Large intestine (tissue), 3 donors: ENCODE measurements around the gene ZDHHC14. TPM values are rescaled to one million over a fixed set of nuclear protein-coding genes. Genes with fewer than 3 reads are reported as not detected.
A peak's percentile ranks its signal among the peaks of the same experiment; 100 is the strongest.

Experiments used
- DNase-seq, 2 donors: peaks; one replicate each; pipeline versions ENCODE4 v3.0.0 to v3.0.0-alpha.2; 2013
- H3K27ac ChIP-seq: one replicate; pipeline ENCODE4 v1.5.1; 2013; ENCODE audit warnings: low read length
- H3K27me3 ChIP-seq: 2 replicates; pipeline ENCODE4 v1.6.1; 2013; ENCODE audit warnings: low read length; ENCODE audit not compliant: control insufficient read depth, insufficient read depth
- H3K36me3 ChIP-seq: 2 replicates; pipeline ENCODE4 v1.6.1; 2013; ENCODE audit warnings: low read length; ENCODE audit not compliant: control insufficient read depth, insufficient read depth
- H3K4me1 ChIP-seq: one replicate; pipeline ENCODE4 v1.6.1; 2013; ENCODE audit warnings: low read length; ENCODE audit not compliant: control insufficient read depth, insufficient read depth
- H3K4me3 ChIP-seq: one replicate; pipeline ENCODE4 v1.5.1; 2013; ENCODE audit warnings: low read length
- H3K9me3 ChIP-seq: one replicate; pipeline ENCODE4 v1.6.1; 2013; ENCODE audit warnings: mild to moderate bottlenecking, low read depth, low read length, moderate library complexity; ENCODE audit not compliant: control insufficient read depth
- WGBS: methylation state at CpG from one replicate; pipeline ENCODE4 v1.1.5; 2013; ENCODE audit warnings: low lambda C conversion rate; ENCODE audit not compliant: insufficient coverage; 5-methylcytosine and 5-hydroxymethylcytosine counted together
- polyA plus RNA-seq: library from polyadenylated mRNA; unstranded; fragments of 120-200 nt; gene quantifications from one replicate; pipeline ENCODE4 v1.2.1, GENCODE V29; 2013

Gene ZDHHC14
- polyA plus RNA-seq, 1 donor, result 26.5 TPM

DNA sequence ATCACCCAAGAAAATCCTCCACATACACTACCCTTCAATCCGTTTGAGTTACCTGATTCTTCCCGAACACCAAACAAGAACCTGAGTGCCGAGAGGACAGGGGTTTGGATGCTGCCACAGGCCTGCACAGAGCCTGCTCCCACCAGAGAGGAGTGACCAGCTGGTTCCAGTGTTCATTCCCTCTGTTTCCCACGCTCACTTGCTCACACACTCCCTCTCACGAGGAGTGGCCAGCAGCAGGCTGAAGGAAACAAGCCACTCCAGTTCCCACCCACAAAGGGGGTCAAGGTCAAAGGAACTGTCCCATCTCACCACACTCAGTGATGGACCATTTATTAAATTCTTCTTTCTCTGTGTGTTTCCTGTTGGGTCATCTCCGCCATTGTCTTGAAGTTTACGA is 344.8 kb downstream of the ZDHHC14 start:
- DNase-seq, result no peak
- peaks cover 4% of the 10 kb centered on the region for H3K9me3 ChIP-seq
- no peak overlapping the region for H3K4me3 ChIP-seq
- 100% methylated on average over 1 of the region's 7 CpGs for WGBS
- no peak overlapping the region for H3K27ac ChIP-seq
- H3K4me1 ChIP-seq, result peaks cover 9% of the 10 kb centered on the region
- no peaks in the 10 kb centered on the region for H3K36me3 ChIP-seq
- H3K27me3 ChIP-seq, result no peaks in the 10 kb centered on the region

DNA sequence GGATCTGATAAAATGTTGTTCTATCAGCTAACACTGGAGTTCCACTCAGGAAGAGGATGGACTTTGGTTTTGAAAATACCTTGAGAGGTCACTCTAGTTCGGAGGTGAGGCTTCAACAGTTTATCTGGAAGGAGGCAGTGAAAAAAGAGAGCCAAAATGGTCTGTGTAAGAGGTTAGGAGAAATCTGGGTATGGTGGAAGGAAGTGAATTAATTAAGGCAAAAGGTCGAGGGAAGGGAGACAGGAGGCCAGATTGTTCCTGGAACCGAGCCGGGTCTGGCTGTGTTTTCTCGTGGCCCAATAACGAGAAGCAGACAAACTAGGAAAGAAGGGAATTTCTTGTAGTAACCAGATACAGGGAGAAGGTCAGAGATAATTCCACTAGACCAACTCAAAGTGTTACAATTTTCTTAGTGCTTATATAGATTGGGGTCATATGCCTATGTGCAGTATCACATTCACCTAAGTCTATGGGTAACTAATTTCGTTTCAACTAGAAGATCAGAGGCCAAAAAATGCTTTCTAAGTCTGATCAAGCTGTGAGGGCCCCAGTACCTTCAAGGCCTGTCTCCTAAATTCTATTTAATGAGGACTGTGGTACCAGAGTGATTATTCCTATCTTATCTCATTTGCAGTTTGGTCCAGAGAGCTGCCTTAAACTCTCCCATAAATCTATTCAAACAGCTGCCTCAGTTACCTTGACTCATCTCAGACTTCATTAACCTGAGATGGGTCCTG is 346.1 kb downstream of the ZDHHC14 start:
- H3K9me3 ChIP-seq, result peaks cover 4% of the 10 kb centered on the region
- DNase-seq, result peak in 1 of 2 donors; percentile 61
- H3K27ac ChIP-seq, result peak overlapping the region; percentile 74
- no peaks in the 10 kb centered on the region for H3K36me3 ChIP-seq
- H3K4me3 ChIP-seq, result no peak overlapping the region
- H3K4me1 ChIP-seq, result peaks cover 9% of the 10 kb centered on the region
- no peaks in the 10 kb centered on the region for H3K27me3 ChIP-seq
- 100% methylated on average over 1 of the region's 7 CpGs for WGBS

Other genes with a start within 250 kb of the ZDHHC14 start
- gene TMEM242, start 57.7 kb upstream of the ZDHHC14 start, polyA plus RNA-seq, result 10.4 TPM